Transverse colon (tissue), 4 donors: ENCODE measurements around the gene GOLPH3. TPM values are rescaled to one million over a fixed set of nuclear protein-coding genes. Genes with fewer than 3 reads are reported as not detected.

Experiments
- DNase-seq: peaks from one replicate; pipeline ENCODE4 v3.0.0-alpha.2; 2019
- H3K27ac ChIP-seq, 4 donors: fragments of 200-600 bp; sonication (generic); 2 replicates each; pipeline ENCODE4 v1.5.1; 2016 to 2018; ENCODE audit warnings: inconsistent platforms in 4 of 4
- H3K27me3 ChIP-seq: fragments of 200-600 bp; sonication (generic); 2 replicates; pipeline ENCODE4 v1.5.1; 2017; ENCODE audit warnings: inconsistent platforms
- H3K36me3 ChIP-seq, 4 donors: fragments of 200-600 bp; sonication (generic); 2 replicates each; pipeline ENCODE4 v1.5.1; 2017 to 2019; ENCODE audit warnings: inconsistent platforms in 4 of 4
- H3K4me1 ChIP-seq, 4 donors: fragments of 200-600 bp; sonication (generic); 2 replicates each; pipeline ENCODE4 v1.5.1; 2017 to 2020; ENCODE audit warnings: inconsistent platforms in 4 of 4
- H3K4me3 ChIP-seq, 4 donors: fragments of 200-600 bp; sonication (generic); 1 replicate in 1 of 4; 2 replicates in 3 of 4; pipeline versions ENCODE4 v1.5.1 to v1.6.1; 2017 to 2019; ENCODE audit warnings: inconsistent platforms in 4 of 4
- H3K9me3 ChIP-seq, 2 donors: fragments of 200-600 bp; sonication (generic); 2 replicates each; pipeline ENCODE4 v1.5.1; 2017 to 2019; ENCODE audit warnings: inconsistent platforms in 2 of 2
- CTCF ChIP-seq, 5 experiments: fragments of 200-600 bp in 3 of 5; fragments of 450-650 bp in 2 of 5; sonication (generic) in 3 of 5; IDR thresholded peaks; 1 replicate in 2 of 5; 2 replicates in 3 of 5; pipeline ENCODE4 v1.5.1; 2016 to 2017; ENCODE audit warnings: antibody characterized with exemption in 5 of 5, inconsistent platforms in 3 of 5, mild to moderate bottlenecking in 2 of 5, moderate library complexity in 1 of 5
- EP300 ChIP-seq: sonication (generic); formaldehyde crosslinking; IDR thresholded peaks from one replicate; pipeline ENCODE4 v1.6.1; 2017; ENCODE audit warnings: antibody characterized with exemption, low read depth
- POLR2A ChIP-seq: fragments of 450-650 bp; IDR thresholded peaks from one replicate; pipeline ENCODE4 v1.6.1; 2016; ENCODE audit warnings: antibody characterized with exemption, mild to moderate bottlenecking, moderate library complexity
- POLR2AphosphoS5 ChIP-seq, 3 donors: sonication (generic); formaldehyde crosslinking; IDR thresholded peaks; one replicate each; pipeline ENCODE4 v1.6.1; 2016; ENCODE audit warnings: antibody characterized with exemption in 3 of 3
- WGBS, 2 donors: methylation state at CpG; one replicate each; pipeline ENCODE4 v1.1.5; 2018; ENCODE audit warnings: low coverage in 1 of 2; 5-methylcytosine and 5-hydroxymethylcytosine counted together
- in situ Hi-C, 4 donors: fragments of 200-750 bp; cut with MboI; loops; one replicate each; pipeline versions ENCODE4 v1.15.0 to v1.15.1; 2017; ENCODE audit warnings: low sequenced_read_pairs in 3 of 4, low pct_ligation_motif_present in 1 of 4, low pct_unique_long_range_greater_than_20kb in 1 of 4
- intact Hi-C: fragments of 100-400 bp; cut with DNase I; formaldehyde crosslinking; loops from one replicate; pipeline ENCODE4 v1.15.1; 2023; ENCODE audit warnings: low total_unique reads
- total RNA-seq, 4 donors: library from RNA; depleted of rRNA; stranded (reverse); fragments of >200 nt; gene quantifications; one replicate each; pipeline ENCODE4 v1.1.0, GENCODE V29; 2016

GOLPH3 gene
- total RNA-seq, 4 donors from 2014 or later, result 52.1 to 666 (median 132) TPM

- Histone ChIP-seq H3K4me3 (no peak overlapping the region), H3K27me3 (no peaks in the 10 kb centered on the region), H3K27ac (no peak overlapping the region), H3K9me3 (no peaks in the 10 kb centered on the region), H3K4me1 (peaks cover 6 to 52% (median 35%) of the 10 kb centered on the region in 4 donors), H3K36me3 (peaks cover 0 to 3% (median 0%) of the 10 kb centered on the region in 4 donors)
- in situ Hi-C loops (no loop called here), intact Hi-C loops (no loop called here)
- TF ChIP-seq POLR2AphosphoS5 (IDR thresholded peaks at IDR 0.05) (no peak), POLR2A (no peak), EP300 (no peak), CTCF (IDR thresholded peaks at IDR 0.05) (no peak)
- WGBS, 2 donors, result 71 to 84% methylated on average over 6 of the region's 6 CpGs
- no peak for DNase-seq
These were observed 30.3 kb downstream of the GOLPH3 start for GRCh38 chr5:32143617-32144377.

GRCh38 chr5:32138839-32139493, 35.2 kb downstream of the GOLPH3 start:
- peaks cover 0 to 13% (median 0%) of the 10 kb centered on the region in 4 donors for H3K4me1 ChIP-seq
- 92 to 93% methylated on average over 6 to 7 of the region's 7 CpGs for WGBS, 2 donors
- no peak for DNase-seq
- H3K9me3 ChIP-seq, result no peaks in the 10 kb centered on the region
- no peak overlapping the region for H3K27ac ChIP-seq
- intact Hi-C loops, result no loop called here
- TF ChIP-seq CTCF (IDR thresholded peaks at IDR 0.05) (no peak), EP300 (no peak), POLR2A (no peak), POLR2AphosphoS5 (IDR thresholded peaks at IDR 0.05) (no peak)
- peaks cover 0 to 21% (median 5%) of the 10 kb centered on the region in 4 donors for H3K36me3 ChIP-seq
- no peak overlapping the region for H3K4me3 ChIP-seq
- in situ Hi-C loops, result no loop called here
- H3K27me3 ChIP-seq, result no peaks in the 10 kb centered on the region

- no peaks in the 10 kb centered on the region for H3K9me3 ChIP-seq
- intact Hi-C loops (no loop called here), in situ Hi-C loops (no loop called here)
- 78 to 84% methylated on average over 7 of the region's 7 CpGs for WGBS, 2 donors
- H3K27me3 ChIP-seq, result no peaks in the 10 kb centered on the region
- no peak for DNase-seq
- H3K4me3 ChIP-seq, result no peak overlapping the region
- H3K4me1 ChIP-seq, result peaks cover 0 to 25% (median 0%) of the 10 kb centered on the region in 4 donors
- H3K27ac ChIP-seq, result no peak overlapping the region
- H3K36me3 ChIP-seq, result peaks cover 0 to 34% (median 5%) of the 10 kb centered on the region in 4 donors
- TF ChIP-seq POLR2AphosphoS5 (IDR thresholded peaks at IDR 0.05) (no peak), EP300 (no peak), POLR2A (no peak), CTCF (IDR thresholded peaks at IDR 0.05) (no peak)
These were observed 37.8 kb downstream of the GOLPH3 start for GRCh38 chr5:32136342-32136741.

GRCh38 chr5:32135086-32135485, 39.0 kb downstream of the GOLPH3 start:
- Histone ChIP-seq H3K9me3 (no peaks in the 10 kb centered on the region), H3K36me3 (peaks cover 0 to 34% (median 5%) of the 10 kb centered on the region in 4 donors), H3K27me3 (no peaks in the 10 kb centered on the region), H3K4me1 (peaks cover 0 to 37% (median 0%) of the 10 kb centered on the region in 4 donors), H3K27ac (no peak overlapping the region), H3K4me3 (no peak overlapping the region)
- intact Hi-C loops, result no loop called here
- no peak for DNase-seq
- in situ Hi-C loops, result no loop called here
- no peak for TF ChIP-seq CTCF (IDR thresholded peaks at IDR 0.05)
- TF ChIP-seq POLR2AphosphoS5 (IDR thresholded peaks at IDR 0.05), result no peak
- TF ChIP-seq EP300, result no peak
- TF ChIP-seq POLR2A, result no peak
- 89 to 95% methylated on average over 1 of the region's 1 CpG for WGBS, 2 donors
